Stimulated activated CD8-positive, alpha-beta memory T cell treated with anti-CD3 and anti-CD28 coated beads, Interleukin-12 subunit alpha, Interleukin-12 subunit beta, amount 100 ng/mL, for 1 hour (primary cell): ENCODE data around the gene PDZD7.
"Not testable (repeated sequence)": the region's sequence is repeated elsewhere in the genome, so short reads cannot be mapped to it uniquely, and the experiment has no call there.

Experiments
- DNase-seq: peaks from one replicate; pipeline ENCODE4 v3.0.0-alpha.2; 2020; ENCODE audit warnings: low read depth

PDZD7 gene

GRCh38 chr10:101040851-101041250 is 9.9 kb upstream of the PDZD7 start:
- no peak for DNase-seq

DNA sequence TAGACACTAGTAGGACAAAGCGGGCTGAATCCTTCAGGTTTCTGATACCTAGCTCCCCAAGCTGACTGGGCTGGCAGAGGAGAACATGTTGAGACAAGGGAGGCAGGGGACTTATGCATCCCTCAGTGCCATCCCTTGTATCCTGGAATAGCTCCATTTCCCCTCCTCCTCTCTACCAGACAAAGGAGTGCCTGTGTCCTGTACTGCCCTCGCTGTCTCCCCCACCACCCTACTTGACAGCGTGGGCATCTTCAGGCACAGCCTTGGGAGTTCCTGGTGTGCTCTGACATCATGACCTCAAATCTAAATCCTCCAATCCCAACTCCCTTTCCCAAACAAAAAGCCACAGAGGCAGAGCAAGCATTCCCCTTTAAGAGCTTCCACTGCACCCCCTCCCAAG is 9.1 kb upstream of the PDZD7 start:
- no peak for DNase-seq

DNA sequence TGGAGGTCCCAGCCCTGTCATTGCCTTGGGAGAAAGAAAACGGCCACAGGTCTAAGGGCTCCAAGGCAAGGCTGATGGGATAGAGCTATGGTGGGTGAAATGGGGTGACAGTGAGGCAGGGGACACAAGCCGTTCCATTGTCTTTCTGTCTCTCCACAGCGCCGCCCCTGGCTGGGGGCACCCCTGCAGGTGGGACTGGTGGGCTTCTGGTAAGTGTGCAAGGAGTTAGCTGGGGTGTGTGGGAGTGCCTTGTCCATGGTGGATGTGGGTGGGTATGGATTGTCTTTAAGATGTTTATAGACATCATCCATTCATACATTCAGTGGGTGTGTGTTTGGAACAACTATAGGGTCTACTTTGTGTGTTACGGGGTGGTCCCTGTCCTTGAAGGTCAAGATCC is 7.6 kb upstream of the PDZD7 start:
- no peak for DNase-seq

GRCh38 chr10:101036726-101037125 is 5.8 kb upstream of the PDZD7 start:
- DNase-seq: no peak

GRCh38 chr10:101035916-101036702 is 5.2 kb upstream of the PDZD7 start:
- no peak for DNase-seq

DNA sequence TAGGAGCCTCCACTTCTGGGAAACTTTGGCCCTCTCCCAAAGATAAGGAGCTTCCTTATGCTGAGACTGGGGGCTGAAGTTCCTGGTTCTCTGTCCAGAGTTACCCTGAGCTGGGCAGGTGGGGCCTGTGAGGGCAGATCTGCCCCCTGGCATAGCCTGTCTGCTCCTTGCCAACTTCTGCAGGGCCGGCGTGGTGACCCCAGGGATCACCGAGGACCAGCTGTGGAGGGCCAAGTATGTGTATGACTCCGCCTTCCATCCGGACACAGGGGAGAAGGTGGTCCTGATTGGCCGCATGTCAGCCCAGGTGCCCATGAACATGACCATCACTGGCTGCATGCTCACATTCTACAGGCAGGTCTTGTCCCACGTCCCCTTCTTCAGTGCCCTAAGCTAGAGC is 4.4 kb upstream of the PDZD7 start:
- DNase-seq: no peak

DNA sequence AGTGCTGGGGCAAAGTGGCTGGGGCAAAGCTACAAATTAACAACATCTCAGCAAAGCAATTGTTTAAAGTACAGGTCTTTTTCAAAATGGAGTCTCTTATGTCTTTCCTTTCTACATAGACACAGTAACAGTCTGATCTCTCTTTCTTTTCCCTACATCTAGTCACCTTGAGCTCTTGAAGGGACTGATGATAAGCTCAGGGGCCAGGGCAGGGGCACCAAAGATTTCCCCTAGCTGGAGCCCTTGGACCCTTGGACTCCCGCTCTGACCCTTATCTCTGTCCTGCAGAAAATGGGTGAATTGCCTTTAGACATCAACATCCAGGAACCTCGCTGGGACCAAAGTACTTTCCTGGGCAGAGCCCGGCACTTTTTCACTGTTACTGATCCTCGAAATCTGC is 3.5 kb upstream of the PDZD7 start:
- not testable (repeated sequence) for DNase-seq

DNA sequence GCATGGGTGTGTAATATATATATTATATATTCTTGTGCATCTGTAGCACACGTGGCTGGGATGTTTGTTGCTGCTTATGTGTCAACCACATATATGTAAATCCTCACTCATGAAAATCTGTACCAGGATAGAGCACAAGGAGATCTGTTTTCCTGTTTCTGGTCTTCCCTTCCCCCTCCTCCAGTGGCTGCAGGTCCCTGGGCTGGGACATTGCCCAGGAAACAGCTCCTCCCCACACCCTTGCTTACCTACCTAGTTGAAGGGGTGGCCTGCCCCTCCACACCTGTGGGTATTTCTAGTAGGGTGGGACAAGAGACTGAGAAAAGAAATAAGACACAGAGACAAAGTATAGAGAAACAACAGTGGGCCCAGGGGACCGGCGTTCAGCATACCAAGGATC is 2.3 kb upstream of the PDZD7 start:
- no peak for DNase-seq

DNA sequence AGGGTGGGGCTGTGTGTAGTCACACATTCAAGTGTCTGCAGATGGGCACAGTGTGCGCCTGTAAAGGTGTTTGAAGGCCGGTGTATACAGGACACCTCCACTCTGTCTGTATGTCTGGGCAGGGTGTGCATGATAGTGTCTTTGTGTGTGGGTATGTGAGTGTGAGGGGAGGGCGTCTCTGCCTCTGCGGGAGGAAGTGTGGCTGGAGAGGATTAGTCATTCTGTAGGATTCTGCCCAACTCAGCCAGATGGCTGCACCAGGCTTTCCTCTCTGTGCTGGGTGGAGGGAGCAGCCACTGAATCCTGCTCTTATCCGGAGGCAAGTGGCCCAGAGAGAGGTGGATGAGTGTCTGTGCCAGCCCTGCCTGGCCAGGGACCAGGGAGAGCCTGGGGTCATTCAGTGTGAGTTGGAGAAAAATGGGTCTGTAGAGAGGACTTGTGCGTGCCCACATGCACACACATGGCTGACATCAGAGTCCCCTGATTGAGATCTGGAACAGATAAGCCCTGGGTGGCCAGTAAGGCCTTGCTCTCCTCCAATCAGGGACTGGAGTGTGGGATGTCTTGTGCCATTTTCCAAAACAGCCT is 1.8 kb upstream of the PDZD7 start:
- DNase-seq: peak; percentile 60

DNA sequence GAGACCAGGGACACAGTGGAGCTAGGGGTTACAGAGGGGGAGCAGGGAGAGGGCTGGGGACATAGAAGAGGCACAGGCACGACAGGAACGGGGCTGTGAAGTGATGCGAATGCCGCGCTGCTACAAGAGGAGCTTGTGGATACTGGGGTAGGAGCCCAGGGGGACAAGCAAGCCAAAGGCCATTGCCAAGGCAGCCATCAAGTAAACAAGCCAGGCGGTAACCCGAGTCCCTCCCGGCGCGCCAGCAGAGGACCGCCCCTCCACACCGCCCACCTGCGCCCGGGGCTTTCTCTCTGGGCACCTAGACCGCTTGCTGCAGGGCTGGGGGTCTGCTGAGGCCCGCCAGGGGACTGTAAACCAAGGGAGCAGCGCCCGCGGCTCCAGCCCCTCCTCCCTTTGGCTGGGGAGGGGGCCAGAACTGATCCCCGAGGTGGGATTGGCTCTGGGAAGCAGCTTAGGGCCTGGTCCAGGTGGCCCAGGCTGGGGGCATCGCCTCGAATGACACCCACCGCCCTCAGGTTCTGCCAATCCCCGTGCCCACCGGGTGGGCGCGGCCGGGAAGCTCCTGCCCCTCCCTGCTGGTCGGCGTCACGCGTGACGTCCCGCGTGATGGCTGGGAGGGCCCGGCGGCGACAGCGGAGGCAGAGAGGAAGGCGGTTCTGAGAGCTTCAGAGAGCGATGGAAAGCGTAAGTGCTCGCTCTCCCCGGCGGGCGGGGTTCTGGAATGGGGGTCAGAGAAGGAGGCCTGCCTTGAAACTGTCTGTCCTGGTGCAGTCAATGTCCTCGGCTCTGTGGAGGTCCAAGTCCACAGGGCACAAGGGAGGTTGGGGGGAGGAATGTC is 1.1 kb upstream of the PDZD7 start:
- DNase-seq: peak; percentile 66

DNA sequence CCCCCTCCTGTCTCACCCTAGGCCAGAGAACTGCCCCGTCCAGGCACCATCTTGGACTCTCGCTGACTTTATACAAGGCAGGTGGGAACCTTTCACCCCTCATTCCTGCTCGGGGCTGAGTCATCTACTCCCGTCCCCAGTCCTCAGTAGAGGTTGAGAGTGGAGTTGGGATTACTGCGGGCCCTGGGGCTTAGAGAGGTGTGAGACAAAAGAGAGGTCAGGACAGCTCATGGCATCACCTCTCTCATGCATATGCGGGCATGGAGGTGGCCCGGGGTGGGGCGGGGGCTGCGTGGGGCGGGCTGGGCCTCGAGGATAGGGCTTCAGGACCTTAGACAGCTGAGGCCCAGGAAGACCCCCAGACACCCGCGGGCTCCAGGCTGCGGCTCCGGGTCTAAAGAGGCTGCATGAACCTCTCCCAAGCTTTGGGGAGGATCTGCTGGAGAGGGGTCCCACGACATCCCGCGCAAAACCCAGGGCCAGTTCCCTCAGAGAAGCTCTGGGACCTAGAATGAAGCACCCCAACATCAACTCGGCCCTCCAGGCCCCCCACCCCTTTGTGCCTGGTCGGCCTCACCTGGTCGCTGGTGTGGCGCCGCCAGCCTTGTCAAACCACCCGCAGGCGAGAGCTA is 317 bp downstream of the PDZD7 start:
- DNase-seq: no peak

- no peak for DNase-seq
These were observed 1.2 kb downstream of the PDZD7 start for GRCh38 chr10:101029520-101030295.

DNA sequence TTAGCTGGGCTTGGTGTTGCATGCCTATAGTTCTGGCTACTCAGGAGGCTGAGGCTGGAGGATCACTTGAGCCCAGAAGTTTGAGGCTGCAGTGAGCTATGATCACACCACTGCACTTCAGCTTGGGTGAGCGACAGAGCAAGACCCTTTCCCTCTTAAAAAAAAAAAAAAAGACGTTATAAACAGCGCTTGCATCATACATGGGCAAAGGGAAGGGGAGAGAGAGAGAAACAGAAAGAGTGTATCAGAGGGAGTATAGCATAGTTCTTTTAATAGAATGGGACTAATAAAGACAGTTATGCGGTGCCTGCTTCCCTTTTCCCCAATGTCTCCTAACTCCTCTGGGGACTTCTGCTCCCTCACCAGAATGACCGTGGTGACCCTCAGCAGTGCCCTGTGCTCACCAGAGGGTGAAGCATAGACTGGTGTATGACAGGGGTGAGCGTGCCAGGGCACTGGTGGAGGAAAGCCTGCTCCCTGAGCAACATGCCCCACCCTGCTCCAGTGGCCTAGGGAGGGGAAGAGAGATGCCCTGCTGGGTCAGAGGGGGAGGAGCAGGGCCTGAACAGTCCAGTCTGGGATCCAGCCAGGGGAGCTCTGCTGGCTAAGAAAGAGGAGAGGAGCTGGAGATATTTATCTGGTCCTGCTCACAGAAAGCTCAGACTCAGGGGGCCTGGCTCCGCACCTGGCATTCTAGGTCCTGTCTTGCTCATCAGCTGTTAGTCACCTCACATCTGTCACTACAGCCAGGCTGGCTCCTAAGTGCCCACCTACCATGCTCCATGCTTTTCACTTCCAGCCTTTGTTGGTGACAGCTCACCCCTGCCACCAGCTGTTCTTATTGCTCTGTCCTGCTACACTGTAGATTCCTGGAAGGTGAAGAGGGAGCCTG is 2.2 kb downstream of the PDZD7 start:
- no peak for DNase-seq

DNA sequence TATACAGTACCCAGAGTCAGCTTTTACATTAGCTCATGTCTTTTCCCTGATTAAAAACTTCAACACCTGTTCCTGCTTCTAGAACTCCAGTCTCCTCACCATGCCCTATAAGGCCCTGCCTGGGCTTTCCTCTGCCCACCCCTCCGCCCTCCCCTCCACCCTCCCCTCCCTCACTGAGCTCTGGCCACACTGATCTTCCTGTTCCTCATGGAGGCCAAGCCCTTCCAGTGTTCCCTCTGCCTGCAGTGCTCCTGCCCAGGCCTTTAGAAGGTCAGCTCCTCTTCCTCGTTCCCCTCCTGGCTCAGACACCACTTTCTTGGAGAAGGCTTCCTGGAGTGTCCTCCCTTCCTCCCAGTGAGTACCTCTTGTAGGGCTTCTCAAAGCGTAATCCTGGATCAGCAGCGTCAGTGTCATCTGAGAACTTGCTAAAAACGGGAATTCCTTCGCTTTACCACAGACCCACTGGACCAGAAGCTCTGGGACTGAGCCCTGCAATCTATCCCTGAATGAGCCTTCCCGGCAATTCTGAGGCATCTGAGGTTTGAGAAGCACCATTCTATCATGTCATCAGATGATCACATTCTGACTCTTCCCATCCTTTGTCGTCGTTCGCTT is 3.7 kb downstream of the PDZD7 start:
- DNase-seq: no peak

GRCh38 chr10:101022967-101023705 is 7.8 kb downstream of the PDZD7 start:
- DNase-seq: no peak

DNA sequence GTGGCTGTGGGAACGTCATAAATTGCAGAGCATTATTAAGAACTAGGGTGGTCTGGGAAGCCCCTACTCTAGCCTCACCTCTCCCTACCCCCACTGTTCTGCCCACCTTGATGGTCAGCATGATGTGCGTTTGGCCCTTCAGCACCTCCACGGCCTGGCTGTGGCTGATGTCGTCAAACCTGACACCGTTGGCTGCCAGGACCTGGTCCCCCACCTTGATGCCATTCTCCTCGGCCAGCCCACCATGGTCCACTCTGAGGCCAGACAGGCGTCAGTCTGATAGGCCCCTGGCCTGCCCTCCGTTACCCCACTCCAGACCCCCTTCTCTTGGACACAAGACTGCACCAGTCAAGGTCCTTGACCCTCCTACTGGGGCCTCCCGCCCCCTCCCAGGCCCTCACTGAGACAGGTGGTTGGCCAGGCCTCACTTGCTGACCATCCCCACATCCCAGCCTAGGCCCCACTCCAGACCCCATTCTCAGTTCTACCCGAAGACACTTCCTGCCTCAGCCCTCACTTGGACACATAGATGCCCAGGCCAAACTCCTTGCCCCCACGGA is 9.2 kb downstream of the PDZD7 start:
- no peak for DNase-seq

GRCh38 chr10:101021239-101021638 is 9.7 kb downstream of the PDZD7 start:
- DNase-seq: no peak

GRCh38 chr10:101020427-101021075 is 10.4 kb downstream of the PDZD7 start:
- DNase-seq: no peak

- no peak for DNase-seq
These were observed 11.6 kb downstream of the PDZD7 start for GRCh38 chr10:101019440-101019703.
